Measurements from ENCODE around the gene CFAP92.

Gene CFAP92

DNA sequence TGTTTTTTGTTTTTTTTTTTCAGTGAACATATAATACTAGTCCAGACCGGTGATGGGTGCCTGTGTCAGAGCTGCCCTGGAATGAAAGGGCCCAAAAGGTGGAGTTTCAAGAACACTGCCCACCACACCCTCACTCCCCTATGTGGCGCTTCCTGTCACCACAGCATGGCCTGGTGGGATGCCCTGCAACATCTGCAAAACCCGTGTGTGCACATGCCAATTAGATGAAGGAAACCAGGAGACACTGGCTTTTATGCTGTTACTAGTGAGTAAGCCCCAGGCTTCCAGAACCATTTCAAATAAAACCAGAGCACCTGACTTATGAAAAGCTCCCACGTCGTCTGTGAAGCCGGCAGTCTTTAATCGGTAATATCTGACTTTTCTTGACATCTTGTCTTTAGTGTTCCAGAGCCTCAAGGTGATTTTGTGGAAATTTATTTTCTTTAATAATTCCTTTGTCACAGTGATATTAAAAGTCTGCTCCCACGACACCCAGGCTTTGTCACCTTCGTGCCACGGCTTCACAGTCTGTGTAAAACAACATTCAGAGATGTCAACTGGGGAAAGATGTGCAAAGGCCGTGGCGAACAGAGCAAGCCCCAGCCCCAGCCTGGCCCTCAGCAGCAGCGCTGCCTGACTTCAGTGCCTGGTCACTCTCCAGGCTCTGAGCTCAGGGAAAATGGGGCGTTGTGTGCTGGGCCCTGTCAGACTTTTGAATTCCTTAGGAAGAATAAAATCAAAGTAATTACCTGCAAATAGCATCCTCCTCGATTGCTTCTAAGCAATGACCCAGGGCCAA lies 6.4 kb downstream of the CFAP92 start:
- no peak for DNase-seq

DNA sequence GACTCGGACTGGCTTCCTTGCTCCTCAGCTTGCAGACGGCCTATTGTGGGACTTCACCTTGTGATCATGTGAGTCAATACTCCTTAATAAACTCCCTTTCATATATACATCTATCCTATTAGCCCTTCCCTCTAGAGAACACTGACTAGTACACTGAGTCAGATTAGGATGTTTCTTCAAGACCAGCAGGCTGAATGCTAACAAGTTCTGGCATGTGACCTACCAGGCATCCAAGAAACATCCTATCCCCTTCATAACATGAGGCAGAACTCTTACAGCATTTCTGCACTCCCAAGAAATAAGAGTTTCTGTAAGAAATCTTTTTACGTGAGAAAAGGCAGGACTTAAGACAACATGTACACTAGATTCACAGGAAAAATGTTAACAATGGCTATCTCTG lies 9.3 kb downstream of the CFAP92 start:
- DNase-seq: no peak

DNA sequence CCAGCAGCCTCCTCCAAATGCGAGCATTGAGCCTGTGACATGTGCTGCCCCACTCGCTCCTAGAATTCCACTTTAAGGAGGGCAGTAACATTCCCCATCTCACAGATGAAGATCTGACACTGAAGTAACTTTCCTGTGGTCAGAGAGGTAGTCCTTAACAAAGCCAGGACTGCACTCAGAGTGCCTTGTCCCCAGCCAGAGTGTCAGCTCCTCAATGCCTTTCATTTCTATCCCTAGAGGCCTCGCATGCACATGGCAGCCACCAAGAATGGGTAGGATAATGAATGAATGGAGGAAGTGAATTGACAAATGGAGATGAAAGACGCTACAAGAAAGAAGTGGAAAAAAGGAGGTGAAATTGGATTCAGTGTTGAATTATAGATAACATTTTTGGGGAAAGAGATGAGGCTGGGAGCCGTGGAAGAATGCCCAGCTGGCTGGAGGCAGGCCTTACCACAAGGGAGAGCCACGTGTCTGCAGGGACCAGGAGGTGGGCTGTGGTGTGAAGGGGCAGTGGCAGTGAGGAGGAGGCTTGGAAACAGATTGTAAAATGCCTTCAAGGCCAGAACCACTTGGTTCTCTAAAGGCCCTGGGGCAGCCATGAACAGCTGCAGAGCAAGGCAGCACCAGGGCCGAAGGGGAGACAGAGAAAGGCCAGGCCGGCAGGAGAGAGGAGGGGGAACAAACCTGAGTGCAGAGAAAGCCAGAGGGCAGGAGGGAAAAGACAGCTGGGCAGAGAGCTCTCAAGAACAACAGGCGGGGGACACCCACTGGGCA lies 10.4 kb downstream of the CFAP92 start:
- no peak for DNase-seq

DNA sequence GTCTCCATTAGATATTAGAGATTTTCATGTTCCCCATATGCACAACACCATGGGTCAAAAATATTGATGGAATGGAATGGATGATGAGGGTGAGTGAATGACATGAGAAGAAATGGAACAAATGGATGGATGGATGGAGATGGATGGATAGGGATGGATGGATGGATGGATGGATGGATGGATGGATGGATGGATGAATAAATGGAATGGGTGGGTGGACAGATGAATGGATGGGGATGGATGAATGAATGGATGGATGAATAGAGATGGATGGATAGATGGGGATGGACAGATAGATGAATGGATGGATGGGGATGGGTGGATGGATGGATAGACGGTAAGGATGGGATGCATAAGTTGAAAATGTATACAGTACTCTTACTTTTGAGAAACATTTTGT lies 18.6 kb downstream of the CFAP92 start:
- no peak for DNase-seq

DNA sequence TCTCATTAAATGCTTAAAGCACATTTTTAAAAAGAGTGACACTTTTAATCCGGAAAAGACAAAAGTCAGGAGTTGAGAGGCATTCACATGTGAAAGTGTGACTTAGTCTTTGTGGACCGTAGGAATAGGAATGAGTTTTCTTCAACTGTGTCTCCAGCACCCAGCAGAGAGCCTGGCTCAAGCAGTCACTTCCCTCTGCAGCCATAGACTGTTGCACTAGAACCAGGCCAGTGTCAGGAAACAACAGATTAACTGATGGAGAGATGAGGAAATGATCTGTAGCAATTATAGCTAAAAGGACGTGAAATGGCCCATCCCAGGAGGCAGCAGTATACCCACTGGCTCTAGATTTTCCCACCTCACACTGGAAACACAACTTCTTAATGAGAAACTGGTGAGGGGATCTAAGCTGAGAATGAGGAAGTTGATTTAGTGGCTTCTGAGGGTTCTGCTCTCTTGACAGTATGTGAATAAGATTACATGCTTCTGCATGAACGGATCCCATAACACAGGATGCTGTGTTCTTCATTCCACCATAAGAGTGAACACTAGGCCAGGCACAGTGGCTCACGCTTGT lies 19.8 kb downstream of the CFAP92 start:
- DNase-seq: no peak

DNA sequence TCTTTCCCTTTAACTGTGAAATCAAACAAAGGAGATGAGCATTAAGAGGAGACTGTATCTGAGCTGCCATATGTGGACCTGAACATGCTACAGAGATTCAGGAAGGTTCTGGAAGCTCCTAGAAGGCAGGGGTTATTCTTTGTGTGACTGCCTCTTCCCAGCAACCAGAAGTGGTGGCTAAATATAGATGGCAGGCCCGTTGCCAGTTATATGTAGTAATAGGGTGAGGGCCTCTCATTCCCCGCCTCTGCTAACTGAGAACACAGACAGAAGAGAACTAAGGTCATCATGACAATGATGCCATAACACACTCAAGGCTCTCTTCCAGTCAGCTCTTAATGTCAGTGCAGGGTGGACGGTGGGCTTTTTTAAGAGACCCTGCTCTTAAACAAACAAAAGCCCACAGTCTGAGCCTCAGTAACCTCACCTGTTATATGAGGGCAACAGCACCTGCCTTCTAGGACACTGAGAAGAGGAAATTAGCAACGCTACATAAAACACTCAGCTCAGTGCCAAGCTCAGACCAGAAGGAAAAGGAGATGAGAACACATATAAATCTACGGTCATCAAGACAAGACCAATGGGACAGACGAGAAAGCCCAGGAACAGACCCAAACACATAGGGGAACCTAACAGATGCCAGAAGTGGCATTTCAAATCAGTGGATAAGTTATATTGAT lies 22.3 kb downstream of the CFAP92 start:
- peak; percentile 79 for DNase-seq

DNA sequence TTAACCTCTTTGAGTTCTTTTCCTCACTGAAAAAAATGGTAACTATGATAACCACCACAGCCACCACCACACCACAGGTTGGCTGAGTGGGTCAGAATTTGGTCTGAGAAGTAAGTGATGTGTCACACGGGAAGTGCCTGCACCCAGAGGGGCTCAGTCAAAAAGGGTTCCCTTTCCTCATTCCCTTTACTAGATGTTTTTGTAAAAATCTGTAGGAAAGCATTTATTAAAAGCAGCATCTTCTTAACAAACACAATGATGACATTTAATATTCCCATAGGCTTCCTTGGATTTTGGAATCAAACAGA lies 23.2 kb downstream of the CFAP92 start:
- no peak for DNase-seq

DNA sequence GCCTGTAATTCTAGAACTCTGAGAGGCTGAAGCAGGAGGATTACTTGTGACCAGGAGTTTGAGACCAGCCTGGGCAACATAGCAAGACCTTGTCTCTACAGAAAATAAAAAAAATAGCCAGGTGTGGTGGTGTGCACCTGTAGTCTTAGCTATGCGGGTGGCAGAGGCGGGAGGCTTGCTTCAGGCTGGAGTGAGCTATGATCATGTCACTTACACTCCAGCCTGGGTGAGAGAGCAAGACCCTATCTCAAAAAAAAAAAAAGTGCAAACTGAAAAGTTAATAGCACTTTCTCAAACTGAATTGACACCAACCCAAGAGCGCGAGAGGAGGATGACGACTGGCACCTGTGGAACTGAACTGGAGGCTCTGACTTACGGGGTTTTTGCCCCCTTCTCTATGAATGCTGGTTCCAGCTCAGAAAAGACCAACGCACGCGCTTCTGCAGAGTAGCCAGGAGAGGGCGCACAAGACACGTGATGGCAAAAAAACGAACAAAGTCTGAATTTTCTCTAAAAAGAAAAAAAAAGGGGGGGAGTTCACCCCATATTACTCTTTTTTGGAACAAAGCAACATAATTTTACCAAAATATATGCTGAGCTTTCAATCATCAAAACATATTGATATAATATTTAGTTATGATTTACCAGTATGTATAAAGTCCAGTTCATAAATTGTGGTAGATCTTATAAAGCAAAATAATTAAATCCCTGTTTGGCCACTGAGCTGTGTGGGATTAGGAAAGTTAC lies 23.7 kb downstream of the CFAP92 start:
- DNase-seq: peak; percentile 49

DNA sequence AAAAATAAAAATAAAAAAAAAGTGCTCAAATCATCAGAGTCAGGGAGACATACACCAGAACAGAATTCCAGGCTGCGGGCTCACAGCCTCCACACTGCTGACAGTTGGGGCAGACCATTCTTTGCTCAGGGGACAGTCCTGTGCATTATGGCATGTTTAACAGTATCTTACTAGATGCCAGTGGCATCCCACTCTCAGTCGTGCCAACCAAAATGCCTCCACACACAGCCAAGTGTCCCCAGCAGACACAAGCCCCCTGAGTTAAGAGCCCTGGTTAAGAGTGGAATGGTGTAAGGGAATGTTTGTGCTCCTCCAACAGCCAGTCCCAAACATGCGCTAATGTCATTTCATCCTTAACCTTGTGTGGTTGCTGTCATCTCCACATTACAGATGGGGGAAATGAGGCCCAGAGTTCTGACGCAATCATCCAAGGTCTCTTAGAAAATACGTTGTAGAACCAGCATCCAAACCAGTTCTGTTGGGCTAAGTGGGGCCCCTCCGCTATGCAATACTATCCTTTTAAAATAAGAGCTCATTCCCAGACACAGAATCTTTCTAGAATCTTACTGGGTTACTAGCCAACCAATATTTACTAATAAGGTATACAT lies 26.0 kb downstream of the CFAP92 start:
- DNase-seq: no peak

DNA sequence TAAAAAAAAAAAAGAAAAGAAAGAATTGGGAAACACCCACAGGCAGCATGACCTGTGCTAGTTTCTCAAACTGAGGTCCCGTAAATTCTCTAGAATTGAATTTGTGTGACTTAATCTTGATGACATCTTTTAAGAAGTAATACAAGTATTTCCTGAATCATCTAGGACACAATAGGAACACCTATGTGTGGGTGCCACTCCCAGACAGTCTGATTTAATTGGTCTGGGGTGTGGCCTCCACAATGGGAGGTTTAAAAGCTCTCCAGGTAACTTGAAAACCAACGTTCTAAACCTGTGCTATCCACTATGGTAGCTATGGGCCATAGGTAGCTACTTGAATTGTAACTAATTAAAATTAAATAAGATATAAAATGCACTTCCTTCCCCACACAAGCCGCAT lies 28.1 kb downstream of the CFAP92 start:
- DNase-seq: no peak

DNA sequence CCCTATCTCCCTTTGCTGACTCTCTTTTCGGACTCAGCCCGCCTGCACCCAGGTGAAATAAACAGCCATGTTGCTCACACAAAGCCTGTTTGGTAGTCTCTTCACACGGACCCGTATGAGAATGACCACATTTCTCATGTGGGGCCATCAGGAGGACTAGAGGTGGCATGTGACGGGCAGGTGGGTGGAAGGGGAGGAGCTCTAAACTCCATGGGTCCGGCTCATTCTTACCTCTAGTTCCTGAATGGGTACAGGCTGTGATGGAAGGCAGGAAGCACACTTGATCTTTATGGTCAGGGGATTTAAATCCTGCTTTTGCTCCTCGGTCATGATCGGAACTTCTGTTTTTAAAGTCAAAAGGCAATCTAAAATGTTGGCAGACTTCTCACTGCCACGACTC lies 28.6 kb downstream of the CFAP92 start:
- no peak for DNase-seq

DNA sequence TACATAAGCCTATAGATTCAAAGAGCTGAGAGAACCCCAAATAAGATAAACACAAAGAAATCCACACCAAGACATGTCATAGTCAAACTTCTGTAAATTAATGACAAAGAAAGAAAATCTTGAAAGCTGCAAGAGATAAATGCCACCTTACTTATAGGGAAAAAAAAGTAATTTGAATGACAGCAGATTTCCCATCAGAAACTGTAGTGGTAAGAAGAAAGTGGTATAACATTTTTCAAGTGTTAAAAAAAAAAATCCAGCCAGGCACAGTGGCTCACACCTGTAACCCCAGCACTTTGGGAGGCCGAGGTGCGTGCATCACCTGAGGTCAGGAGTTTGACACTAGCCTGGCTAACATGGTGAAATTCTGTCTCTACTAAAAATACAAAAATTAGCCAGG lies 37.4 kb downstream of the CFAP92 start:
- no peak for DNase-seq

DNA sequence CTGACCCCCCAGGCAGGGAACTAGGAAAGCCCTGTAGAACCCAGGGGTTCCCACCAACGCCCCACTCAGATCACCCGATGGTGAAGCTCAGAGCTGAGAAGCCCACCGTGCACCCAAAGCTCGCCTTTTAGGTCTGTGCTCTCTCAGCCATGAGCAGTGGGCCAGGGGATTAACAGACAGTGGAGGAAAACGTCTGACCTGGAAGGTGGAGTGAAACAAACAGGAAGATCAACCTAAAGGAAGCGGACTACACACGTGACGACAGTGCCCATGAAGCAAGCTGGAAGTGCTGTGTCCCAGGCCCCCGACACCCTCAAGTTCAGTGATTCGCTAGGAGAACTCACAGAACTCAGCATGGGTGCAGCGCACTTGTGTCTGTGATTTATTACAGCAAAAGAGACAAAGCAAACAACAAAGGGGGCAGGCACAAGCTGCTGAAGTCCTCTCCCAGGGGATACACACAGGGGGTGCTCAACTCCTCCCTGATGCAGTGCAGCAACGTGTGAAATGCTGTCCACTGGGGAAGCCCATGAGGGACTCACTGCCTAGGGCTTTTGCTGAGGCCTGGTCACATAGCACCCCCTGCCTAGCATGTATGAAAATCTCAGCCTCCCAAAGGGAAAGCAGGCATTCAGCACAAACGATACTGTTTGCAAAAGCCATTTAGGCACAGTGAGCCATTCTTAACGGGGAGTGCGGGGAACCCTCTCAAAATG lies 43.5 kb downstream of the CFAP92 start:
- no peak for DNase-seq

DNA sequence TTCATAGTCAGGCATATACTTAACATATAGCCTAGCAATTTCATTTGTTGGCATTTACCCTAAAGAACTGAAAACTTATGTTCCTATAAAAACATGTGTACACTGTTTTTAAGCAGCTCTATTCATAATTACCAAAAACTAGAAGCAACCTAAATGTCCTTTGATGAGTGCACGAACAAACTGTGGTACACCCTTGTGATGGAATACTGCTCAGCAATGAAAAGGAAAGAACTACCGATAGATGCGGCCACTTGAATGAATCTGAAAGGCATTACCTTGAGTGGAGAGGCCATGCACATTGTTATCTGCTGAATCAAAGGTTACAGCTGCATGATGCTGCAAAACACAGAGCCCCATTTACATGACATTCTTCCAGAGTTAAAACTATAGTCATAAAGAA lies 44.7 kb downstream of the CFAP92 start:
- no peak for DNase-seq

DNA sequence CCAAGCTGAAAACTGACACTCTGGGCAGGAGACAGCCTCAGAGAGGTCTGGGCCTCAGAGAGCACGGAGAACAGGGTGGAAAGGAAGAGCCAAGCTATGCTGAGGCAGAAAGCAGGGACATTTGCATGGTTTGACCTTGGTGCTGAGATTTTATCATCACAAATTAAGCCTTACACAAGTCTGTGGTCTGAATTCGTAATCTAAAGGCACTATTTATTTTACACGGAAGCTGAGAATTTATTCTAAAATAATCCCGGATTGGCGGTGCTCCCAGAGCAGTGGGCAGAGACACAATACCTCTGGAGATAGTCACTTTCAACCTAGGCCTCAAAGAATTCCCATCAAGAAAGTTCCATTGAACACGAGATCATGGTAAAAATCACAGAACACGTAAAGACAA lies 47.5 kb downstream of the CFAP92 start:
- DNase-seq: no peak

DNA sequence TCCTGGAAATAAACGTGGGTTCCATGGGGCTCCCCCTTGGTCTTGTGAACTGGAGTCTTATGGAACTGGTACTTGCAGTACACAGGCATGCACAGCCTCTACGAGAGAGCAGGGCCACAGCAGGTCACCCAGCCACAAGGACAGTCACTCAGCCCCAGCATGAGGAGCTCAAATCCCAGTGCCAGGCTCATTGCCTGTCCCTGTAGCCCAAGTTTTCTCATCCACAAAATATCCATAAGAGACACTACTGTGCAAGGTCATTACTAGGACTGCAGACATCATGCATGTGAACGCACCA lies 48.0 kb downstream of the CFAP92 start:
- no peak for DNase-seq

DNA sequence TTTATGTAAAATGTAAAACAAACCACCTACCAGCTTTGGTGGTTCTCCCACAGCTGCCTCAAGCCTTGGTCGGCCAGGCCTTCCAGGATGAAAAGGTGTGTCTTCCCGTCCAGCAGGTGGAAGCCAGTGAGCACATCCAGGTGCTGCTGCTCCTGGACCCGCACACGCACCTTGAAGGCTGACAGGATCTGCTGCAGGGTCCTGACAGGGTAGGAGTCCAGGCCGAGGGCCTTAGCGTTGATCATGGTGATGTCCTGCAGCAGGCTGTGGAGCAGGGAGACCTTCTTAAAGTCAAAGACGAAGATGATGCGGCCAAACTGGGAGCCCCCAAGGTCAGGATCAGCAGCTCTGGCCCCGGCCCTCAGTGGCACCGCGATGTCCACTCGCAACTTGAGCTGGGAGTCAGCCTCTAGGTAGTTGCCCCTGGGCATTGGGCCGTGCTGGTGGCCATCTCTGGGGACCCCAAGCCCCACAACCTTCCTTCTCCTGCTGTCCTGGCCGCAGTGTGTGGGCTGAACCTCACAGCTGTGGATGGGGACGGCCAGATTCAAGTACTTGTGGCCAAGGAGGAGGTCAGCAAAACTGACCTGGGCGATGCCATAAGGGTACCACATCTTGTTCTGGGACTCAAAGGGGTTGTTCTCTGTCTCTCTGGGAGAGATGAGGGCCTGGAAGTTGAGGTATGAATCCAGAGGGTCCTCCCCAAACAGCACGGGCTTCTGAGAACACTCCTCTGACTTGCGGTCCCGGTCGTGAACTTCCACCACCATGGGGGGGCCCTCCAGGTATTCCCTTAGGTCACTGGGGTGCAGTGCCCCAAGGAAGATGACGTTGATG lies 48.6 kb downstream of the CFAP92 start:
- no peak for DNase-seq

DNA sequence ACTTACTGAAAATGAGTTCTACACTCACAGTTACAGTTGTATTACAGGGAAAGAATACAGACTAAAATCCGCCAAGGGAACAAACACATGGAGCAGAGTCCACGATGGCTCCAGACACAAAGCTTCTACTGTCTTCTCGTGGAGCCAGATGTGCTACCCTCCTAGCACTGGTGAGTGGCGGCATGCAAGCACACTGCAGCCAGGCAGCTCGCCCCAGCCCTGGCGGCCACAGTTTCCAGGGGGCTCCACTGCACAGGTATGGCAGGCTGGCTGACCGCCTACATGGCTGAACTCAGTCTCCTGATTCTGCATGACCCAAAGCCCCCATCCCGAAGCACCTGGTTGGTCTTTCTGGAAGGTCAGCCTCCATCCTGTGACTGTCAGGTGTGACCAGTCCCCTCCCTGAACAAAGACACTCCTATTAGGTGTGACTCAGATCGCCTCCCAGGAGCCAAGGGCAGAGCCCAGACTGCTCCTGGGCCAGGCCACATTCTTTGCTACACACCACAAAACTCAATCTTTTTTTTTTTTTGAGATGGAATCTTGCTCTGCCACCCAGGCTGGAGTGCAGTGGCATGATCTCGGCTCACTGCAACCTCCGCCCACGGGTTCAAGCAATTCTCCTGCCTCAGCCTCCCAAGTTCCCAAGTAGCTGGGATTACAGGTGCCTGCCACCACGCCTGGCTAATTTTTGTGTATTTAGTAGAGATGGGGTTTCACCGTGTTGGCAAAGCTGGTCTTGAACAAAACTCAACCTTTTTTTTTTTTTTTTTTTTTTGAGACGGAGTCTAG lies 51.5 kb downstream of the CFAP92 start:
- DNase-seq: no peak

DNA sequence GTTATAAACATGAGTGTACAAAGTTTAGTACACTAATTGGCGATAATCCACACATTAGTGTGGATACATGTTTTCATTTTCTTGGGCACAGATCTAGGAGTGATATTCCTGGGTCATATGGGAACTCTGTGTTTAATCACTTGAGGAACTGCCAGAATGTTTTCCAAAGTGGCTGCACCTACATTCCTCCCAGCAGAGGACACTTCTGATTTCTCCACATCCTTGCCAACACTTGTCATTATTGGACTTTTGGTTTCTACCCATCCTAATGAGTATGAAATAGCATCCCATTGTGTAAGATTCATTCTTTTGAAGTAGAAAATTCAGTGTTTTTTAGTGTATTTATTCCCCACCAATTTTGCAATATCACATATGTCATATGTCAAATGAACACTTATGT lies 53.6 kb downstream of the CFAP92 start:
- DNase-seq: no peak

DNA sequence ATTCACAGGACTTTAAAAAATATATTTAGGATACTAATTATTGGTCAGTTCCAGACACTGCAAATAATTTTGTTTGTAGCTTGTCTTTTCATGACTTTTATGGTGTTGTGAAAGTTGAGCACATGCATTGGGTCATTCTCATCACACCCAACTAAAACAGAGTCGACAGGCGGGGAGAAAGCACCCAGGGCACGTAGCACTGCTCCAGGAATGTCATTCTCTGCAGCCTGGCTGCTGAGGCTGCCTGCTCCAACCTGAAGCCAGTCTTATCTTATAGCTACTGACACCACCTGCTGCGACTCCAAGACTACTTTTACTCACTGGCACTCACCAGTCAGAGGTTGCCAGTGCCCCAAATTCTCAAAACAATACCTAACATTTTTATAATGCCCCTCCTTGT lies 57.5 kb downstream of the CFAP92 start:
- DNase-seq: no peak
